HG02798 (cell line): ENCODE measurements around the gene FOXA3.
"Not testable (repeated sequence)": the region's sequence is repeated elsewhere in the genome, so short reads cannot be mapped to it uniquely, and the experiment has no call there.

Source experiments
- ATAC-seq: cut with Tn5 transposase; IDR thresholded peaks from one replicate; pipeline ENCODE4 v1.9.1; 2021; ENCODE audit warnings: mild to moderate bottlenecking; ENCODE audit not compliant: unreplicated experiment, poor library complexity

Gene FOXA3

GRCh38 chr19:45827459-45828093, 36.5 kb upstream of the FOXA3 start:
- ATAC-seq, result no peak

- ATAC-seq, result no peak
Observed at GRCh38 chr19:45828523-45828922, 35.6 kb upstream of the FOXA3 start.

- no peak for ATAC-seq
Observed at GRCh38 chr19:45828945-45829344, 35.2 kb upstream of the FOXA3 start.

- ATAC-seq, result no peak
Observed at GRCh38 chr19:45834970-45835369, 29.2 kb upstream of the FOXA3 start.

GRCh38 chr19:45842198-45842597, 21.9 kb upstream of the FOXA3 start:
- ATAC-seq, result no peak

- no peak for ATAC-seq
Observed at GRCh38 chr19:45847663-45848062, 16.5 kb upstream of the FOXA3 start.

GRCh38 chr19:45848922-45849321, 15.2 kb upstream of the FOXA3 start:
- ATAC-seq, result no peak

GRCh38 chr19:45852145-45852750, 11.9 kb upstream of the FOXA3 start:
- no peak for ATAC-seq

- ATAC-seq, result no peak
Observed at GRCh38 chr19:45852983-45853382, 11.1 kb upstream of the FOXA3 start.

- no peak for ATAC-seq
Observed at GRCh38 chr19:45854167-45854778, 9.9 kb upstream of the FOXA3 start.

- ATAC-seq, result no peak
Observed at GRCh38 chr19:45860359-45861259, 3.5 kb upstream of the FOXA3 start.

- ATAC-seq, result no peak
Observed at GRCh38 chr19:45862271-45862563, 1.9 kb upstream of the FOXA3 start.

- ATAC-seq, result peak; percentile 94
Observed at GRCh38 chr19:45862564-45863334, 1.4 kb upstream of the FOXA3 start, which contains the start of gene SYMPK. SYMPK (minus strand) TSS chr19:45863147; CDS start chr19:45854495, 8,652 bp downstream.

GRCh38 chr19:45863335-45863839, 739 bp upstream of the FOXA3 start:
- no peak for ATAC-seq

GRCh38 chr19:45864629-45865082, 530 bp downstream of the FOXA3 start:
- ATAC-seq, result no peak

- ATAC-seq, result no peak
Observed at GRCh38 chr19:45865269-45865948, 1.3 kb downstream of the FOXA3 start.

GRCh38 chr19:45866400-45867176, 2.5 kb downstream of the FOXA3 start:
- no peak for ATAC-seq

- not testable (repeated sequence) for ATAC-seq
Observed at GRCh38 chr19:45867241-45867640, 3.1 kb downstream of the FOXA3 start.

GRCh38 chr19:45870798-45871197, 6.7 kb downstream of the FOXA3 start:
- no peak for ATAC-seq
